HL-60 (cell line): ENCODE results near the gene METRNL.

ENCODE experiments used
- GABPA ChIP-seq: IDR thresholded peaks from 2 replicates; pipeline ENCODE4 v1.6.1; 2012; ENCODE audit warnings: low read depth
- POLR2AphosphoS5 ChIP-seq: IDR thresholded peaks from 2 replicates; pipeline ENCODE4 v1.6.1; 2012; ENCODE audit warnings: low read depth
- REST ChIP-seq: IDR thresholded peaks from 2 replicates; pipeline ENCODE4 v1.6.1; 2012; ENCODE audit warnings: low read depth; ENCODE audit not compliant: insufficient replicate concordance
- SPI1 ChIP-seq: IDR thresholded peaks from 2 replicates; pipeline ENCODE4 v1.6.1; 2012; ENCODE audit warnings: low read depth, mild to moderate bottlenecking, borderline replicate concordance
- TF ChIP-seq, protein P1 (sequence below): IDR thresholded peaks from one replicate; pipeline ENCODE4 v1.5.1; 2011; ENCODE audit warnings: low read length, control low read depth, inconsistent platforms; ENCODE audit not compliant: insufficient read depth

- TF ChIP-seq REST (no peak), GABPA (no peak), POLR2AphosphoS5 (no peak), SPI1 (no peak)
- TF ChIP-seq, protein P1, sequence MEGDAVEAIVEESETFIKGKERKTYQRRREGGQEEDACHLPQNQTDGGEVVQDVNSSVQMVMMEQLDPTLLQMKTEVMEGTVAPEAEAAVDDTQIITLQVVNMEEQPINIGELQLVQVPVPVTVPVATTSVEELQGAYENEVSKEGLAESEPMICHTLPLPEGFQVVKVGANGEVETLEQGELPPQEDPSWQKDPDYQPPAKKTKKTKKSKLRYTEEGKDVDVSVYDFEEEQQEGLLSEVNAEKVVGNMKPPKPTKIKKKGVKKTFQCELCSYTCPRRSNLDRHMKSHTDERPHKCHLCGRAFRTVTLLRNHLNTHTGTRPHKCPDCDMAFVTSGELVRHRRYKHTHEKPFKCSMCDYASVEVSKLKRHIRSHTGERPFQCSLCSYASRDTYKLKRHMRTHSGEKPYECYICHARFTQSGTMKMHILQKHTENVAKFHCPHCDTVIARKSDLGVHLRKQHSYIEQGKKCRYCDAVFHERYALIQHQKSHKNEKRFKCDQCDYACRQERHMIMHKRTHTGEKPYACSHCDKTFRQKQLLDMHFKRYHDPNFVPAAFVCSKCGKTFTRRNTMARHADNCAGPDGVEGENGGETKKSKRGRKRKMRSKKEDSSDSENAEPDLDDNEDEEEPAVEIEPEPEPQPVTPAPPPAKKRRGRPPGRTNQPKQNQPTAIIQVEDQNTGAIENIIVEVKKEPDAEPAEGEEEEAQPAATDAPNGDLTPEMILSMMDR: no peak
Measured at GRCh38 chr17:83046448-83047181, 32.8 kb upstream of the METRNL start.
